K562 (cell line): Measurements from ENCODE around the gene PET117. TPM values are rescaled to one million over a fixed set of nuclear protein-coding genes. Genes with fewer than 3 reads are reported as not detected.
A peak's percentile ranks its signal among the peaks of the same experiment; 100 is the strongest.

Experiments used
- BDP1 ChIP-seq: IDR thresholded peaks from 3 replicates; pipeline ENCODE4 v1.6.1; 2011; ENCODE audit not compliant: insufficient read length, insufficient read depth
- EWSR1 ChIP-seq: fragments of 450-650 bp; IDR thresholded peaks from 2 replicates; pipeline ENCODE4 v1.6.1; 2018; ENCODE audit warnings: borderline replicate concordance, mild to moderate bottlenecking, low read depth, moderate library complexity; ENCODE audit not compliant: partially characterized antibody
- FOXP1 ChIP-seq: sonication (generic); formaldehyde crosslinking; IDR thresholded peaks from 2 replicates; pipeline ENCODE4 v1.8.0; 2022; ENCODE audit warnings: mild to moderate bottlenecking, missing genetic modification reagents
- GABPA ChIP-seq: fragments of 200-800 bp; sonication (Bioruptor generic); conservative IDR thresholded peaks from 2 replicates; pipeline ENCODE4 v1.6.1; 2016; ENCODE audit warnings: low read depth, missing genetic modification characterization, missing compliant biosample characterization
- KLF6 ChIP-seq: fragments of 250-450 bp; sonication (Bioruptor Pico); IDR thresholded peaks from 2 replicates; pipeline ENCODE4 v1.4.0; 2020; ENCODE audit warnings: mild to moderate bottlenecking, moderate library complexity, borderline replicate concordance
- RBM14 ChIP-seq: fragments of 200-400 bp; formaldehyde crosslinking; IDR thresholded peaks from 2 replicates; pipeline ENCODE4 v1.6.1; 2018; ENCODE audit warnings: low read depth, mild to moderate bottlenecking, low read length, moderate library complexity, borderline replicate concordance; ENCODE audit not compliant: insufficient read depth
- ZBTB8A ChIP-seq: fragments of 450-650 bp; IDR thresholded peaks from 2 replicates; pipeline ENCODE4 v1.6.1; 2018; ENCODE audit warnings: mild to moderate bottlenecking, moderate library complexity; ENCODE audit not compliant: partially characterized antibody
- ZNF24 ChIP-seq: fragments of 450-650 bp; IDR thresholded peaks from 2 replicates; pipeline ENCODE4 v1.6.1; 2016
- ZNF311 ChIP-seq: fragments of 250-450 bp; sonication (Bioruptor Pico); IDR thresholded peaks from 2 replicates; pipeline ENCODE4 v1.4.0; 2020; ENCODE audit warnings: mild to moderate bottlenecking, moderate library complexity
- ZNF561 ChIP-seq: fragments of 450-650 bp; formaldehyde crosslinking; conservative IDR thresholded peaks from 2 replicates; pipeline ENCODE4 v1.4.0; 2020; ENCODE audit warnings: mild to moderate bottlenecking, moderate library complexity
- ZNF75A ChIP-seq: fragments of 450-650 bp; formaldehyde crosslinking; IDR thresholded peaks from 2 replicates; pipeline ENCODE4 v1.4.0; 2020; ENCODE audit warnings: mild to moderate bottlenecking
- ZNF764 ChIP-seq: fragments of 250-450 bp; sonication (Bioruptor Pico); IDR thresholded peaks from 2 replicates; pipeline ENCODE4 v1.4.0; 2020; ENCODE audit warnings: low read depth, mild to moderate bottlenecking, moderate library complexity
- polyA plus RNA-seq, 8 experiments: library from polyadenylated mRNA; depleted of rRNA in 4 of 8; stranded (reverse) in 5 of 8; unstranded in 3 of 8; fragments of >200 nt; fragmentation: Nextera tagmentation in 2 of 8; fragmentation: Illumina TruSeq in 1 of 8; extraction: Ambion mirVana in 2 of 8; extraction: Trizol in 1 of 8; gene quantifications; 2 replicates each; pipeline versions ENCODE4 v1.2.1 to v1.2.3, GENCODE V29; 2011 to 2014; ENCODE audit warnings: inconsistent platforms in 1 of 8, missing spikeins in 1 of 8
- total RNA-seq, 7 experiments: library from RNA; depleted of rRNA in 6 of 7; stranded (reverse); fragments of >200 nt in 6 of 7; fragmentation: Illumina TruSeq in 2 of 7; extraction: Trizol in 2 of 7; gene quantifications; 2 replicates each; pipeline versions ENCODE4 v1.2.1 to v1.2.3, GENCODE V29; 2011 to 2021; ENCODE audit warnings: low replicate concordance in 1 of 7
- TF ChIP-seq, protein P1 (sequence below): sonication (generic); formaldehyde crosslinking; IDR thresholded peaks from 2 replicates; pipeline ENCODE4 v1.5.0; 2020; ENCODE audit warnings: missing genetic modification reagents
- TF ChIP-seq, protein P2 (sequence below): fragments of 450-650 bp; formaldehyde crosslinking; IDR thresholded peaks from 2 replicates; pipeline ENCODE4 v1.4.0; 2020; ENCODE audit warnings: mild to moderate bottlenecking, mixed read lengths
- TF ChIP-seq, protein P3 (sequence below): fragments of 150-350 bp; conservative IDR thresholded peaks from 2 replicates; pipeline ENCODE4 v1.6.1; 2014; ENCODE audit warnings: low read length
- TF ChIP-seq, protein P4 (sequence below): fragments of 250-450 bp; sonication (Bioruptor Pico); IDR thresholded peaks from 2 replicates; pipeline ENCODE4 v1.5.0; 2020; ENCODE audit warnings: mild to moderate bottlenecking
- TF ChIP-seq, protein P5 (sequence below), 2 experiments: fragments of 450-650 bp in 1 of 2; sonication (generic) in 1 of 2; formaldehyde crosslinking; conservative IDR thresholded peaks; 2 replicates each; pipeline versions ENCODE4 v1.4.0 to v1.8.1; 2020 to 2022; ENCODE audit warnings: mild to moderate bottlenecking in 1 of 2, missing genetic modification reagents in 1 of 2

Gene PET117
- total and polyA plus RNA-seq, 9 of the 15 experiments (the other 6 are each of a cell fraction or from before 2014, with no cell fraction given) = 7.1 to 18.2 (median 12.4) TPM

DNA sequence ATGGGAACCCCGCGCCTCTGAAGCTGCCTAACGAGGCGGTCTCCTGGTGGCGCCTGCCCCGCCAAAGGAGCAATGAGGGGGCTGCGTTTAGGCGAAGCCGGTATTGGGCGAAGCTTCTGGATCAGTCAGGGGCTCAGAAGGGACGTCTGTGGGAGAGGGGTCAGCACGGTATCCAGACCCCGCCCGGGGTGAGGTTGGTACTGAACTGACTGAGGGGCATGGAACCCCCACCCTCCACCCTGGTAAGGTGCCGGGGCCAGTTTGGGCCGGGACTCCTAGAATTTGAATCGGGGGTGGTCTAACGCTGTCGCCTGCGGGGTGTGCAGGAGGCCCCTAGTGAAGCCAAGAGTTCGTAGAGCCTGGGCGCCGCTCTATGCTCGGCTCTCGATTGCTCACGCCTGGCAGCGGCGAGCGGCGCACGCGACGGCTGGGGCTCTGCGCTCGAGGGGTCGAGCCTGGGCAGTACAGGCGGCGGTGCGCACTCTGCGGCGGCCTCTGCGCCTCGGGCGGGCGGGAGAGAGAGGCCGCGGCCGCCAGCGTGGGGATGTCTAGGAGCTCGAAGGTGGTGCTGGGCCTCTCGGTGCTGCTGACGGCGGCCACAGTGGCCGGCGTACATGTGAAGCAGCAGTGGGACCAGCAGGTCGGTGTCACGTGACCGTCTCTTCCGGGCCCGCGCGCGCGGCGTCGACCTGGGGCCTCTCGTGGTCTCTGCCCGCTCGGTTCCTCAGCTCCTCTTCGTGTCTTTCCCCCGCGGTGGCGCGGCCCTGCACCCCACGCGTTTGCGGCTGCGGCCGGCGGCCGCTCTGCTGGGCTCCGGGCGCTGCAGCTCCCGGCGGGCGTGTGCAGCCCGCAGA, at the start of gene PET117, which contains the start of gene KAT14 (continued):
- TF ChIP-seq BDP1 (no peak), ZBTB8A (no peak), ZNF75A (CRISPR knock-in tag) (no peak), EWSR1 (no peak), RBM14 (no peak), FOXP1 (peak; percentile 74), GABPA (tag) (peak; percentile 49; the same call in 1 of the 2 replicates), KLF6 (no peak), ZNF24 (peak; percentile 29; the same call in 1 of the 2 replicates), ZNF311 (CRISPR knock-in tag) (no peak), ZNF764 (no peak), ZNF561 (no peak)
- TF ChIP-seq, protein P1, sequence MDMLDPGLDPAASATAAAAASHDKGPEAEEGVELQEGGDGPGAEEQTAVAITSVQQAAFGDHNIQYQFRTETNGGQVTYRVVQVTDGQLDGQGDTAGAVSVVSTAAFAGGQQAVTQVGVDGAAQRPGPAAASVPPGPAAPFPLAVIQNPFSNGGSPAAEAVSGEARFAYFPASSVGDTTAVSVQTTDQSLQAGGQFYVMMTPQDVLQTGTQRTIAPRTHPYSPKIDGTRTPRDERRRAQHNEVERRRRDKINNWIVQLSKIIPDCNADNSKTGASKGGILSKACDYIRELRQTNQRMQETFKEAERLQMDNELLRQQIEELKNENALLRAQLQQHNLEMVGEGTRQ (CRISPR knock-in tag) = peak; percentile 90
- TF ChIP-seq, protein P2, sequence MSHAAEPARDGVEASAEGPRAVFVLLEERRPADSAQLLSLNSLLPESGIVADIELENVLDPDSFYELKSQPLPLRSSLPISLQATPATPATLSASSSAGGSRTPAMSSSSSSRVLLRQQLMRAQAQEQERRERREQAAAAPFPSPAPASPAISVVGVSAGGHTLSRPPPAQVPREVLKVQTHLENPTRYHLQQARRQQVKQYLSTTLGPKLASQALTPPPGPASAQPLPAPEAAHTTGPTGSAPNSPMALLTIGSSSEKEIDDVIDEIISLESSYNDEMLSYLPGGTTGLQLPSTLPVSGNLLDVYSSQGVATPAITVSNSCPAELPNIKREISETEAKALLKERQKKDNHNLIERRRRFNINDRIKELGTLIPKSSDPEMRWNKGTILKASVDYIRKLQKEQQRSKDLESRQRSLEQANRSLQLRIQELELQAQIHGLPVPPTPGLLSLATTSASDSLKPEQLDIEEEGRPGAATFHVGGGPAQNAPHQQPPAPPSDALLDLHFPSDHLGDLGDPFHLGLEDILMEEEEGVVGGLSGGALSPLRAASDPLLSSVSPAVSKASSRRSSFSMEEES (CRISPR knock-in tag) = peak; percentile 99
- TF ChIP-seq, protein P3, sequence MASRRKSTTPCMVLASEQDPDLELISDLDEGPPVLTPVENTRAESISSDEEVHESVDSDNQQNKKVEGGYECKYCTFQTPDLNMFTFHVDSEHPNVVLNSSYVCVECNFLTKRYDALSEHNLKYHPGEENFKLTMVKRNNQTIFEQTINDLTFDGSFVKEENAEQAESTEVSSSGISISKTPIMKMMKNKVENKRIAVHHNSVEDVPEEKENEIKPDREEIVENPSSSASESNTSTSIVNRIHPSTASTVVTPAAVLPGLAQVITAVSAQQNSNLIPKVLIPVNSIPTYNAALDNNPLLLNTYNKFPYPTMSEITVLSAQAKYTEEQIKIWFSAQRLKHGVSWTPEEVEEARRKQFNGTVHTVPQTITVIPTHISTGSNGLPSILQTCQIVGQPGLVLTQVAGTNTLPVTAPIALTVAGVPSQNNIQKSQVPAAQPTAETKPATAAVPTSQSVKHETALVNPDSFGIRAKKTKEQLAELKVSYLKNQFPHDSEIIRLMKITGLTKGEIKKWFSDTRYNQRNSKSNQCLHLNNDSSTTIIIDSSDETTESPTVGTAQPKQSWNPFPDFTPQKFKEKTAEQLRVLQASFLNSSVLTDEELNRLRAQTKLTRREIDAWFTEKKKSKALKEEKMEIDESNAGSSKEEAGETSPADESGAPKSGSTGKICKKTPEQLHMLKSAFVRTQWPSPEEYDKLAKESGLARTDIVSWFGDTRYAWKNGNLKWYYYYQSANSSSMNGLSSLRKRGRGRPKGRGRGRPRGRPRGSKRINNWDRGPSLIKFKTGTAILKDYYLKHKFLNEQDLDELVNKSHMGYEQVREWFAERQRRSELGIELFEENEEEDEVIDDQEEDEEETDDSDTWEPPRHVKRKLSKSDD = no peak
- TF ChIP-seq, protein P4, sequence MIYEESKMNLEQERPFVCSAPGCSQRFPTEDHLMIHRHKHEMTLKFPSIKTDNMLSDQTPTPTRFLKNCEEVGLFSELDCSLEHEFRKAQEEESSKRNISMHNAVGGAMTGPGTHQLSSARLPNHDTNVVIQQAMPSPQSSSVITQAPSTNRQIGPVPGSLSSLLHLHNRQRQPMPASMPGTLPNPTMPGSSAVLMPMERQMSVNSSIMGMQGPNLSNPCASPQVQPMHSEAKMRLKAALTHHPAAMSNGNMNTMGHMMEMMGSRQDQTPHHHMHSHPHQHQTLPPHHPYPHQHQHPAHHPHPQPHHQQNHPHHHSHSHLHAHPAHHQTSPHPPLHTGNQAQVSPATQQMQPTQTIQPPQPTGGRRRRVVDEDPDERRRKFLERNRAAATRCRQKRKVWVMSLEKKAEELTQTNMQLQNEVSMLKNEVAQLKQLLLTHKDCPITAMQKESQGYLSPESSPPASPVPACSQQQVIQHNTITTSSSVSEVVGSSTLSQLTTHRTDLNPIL (CRISPR knock-in tag) = no peak
- TF ChIP-seq, protein P5, sequence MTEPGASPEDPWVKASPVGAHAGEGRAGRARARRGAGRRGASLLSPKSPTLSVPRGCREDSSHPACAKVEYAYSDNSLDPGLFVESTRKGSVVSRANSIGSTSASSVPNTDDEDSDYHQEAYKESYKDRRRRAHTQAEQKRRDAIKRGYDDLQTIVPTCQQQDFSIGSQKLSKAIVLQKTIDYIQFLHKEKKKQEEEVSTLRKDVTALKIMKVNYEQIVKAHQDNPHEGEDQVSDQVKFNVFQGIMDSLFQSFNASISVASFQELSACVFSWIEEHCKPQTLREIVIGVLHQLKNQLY (CRISPR knock-in tag; conservative IDR thresholded peaks at IDR 0.05) = no peak
